HEK293 (cell line): ENCODE results near the gene ALKBH3.

ENCODE experiments used
- BCL6B ChIP-seq: fragments of 450-650 bp; formaldehyde crosslinking; IDR thresholded peaks from 2 replicates; pipeline ENCODE4 v1.5.1; 2017; ENCODE audit warnings: missing biosample characterization, missing genetic modification characterization
- GLI2 ChIP-seq: fragments of 450-650 bp; formaldehyde crosslinking; IDR thresholded peaks from 2 replicates; pipeline ENCODE4; 2017; ENCODE audit warnings: missing biosample characterization, missing genetic modification characterization, low read depth, borderline replicate concordance
- PATZ1 ChIP-seq: fragments of 450-650 bp; formaldehyde crosslinking; IDR thresholded peaks from 2 replicates; pipeline ENCODE4 v1.5.1; 2016; ENCODE audit warnings: missing biosample characterization, missing genetic modification characterization
- PBX3 ChIP-seq: sonication (generic); formaldehyde crosslinking; IDR thresholded peaks from 2 replicates; pipeline ENCODE4 v1.8.1; 2022; ENCODE audit warnings: mild to moderate bottlenecking, moderate library complexity, missing genetic modification reagents
- PRDM1 ChIP-seq: fragments of 450-650 bp; formaldehyde crosslinking; IDR thresholded peaks from 2 replicates; pipeline ENCODE4; 2016; ENCODE audit warnings: missing biosample characterization, missing genetic modification characterization
- ZBTB20 ChIP-seq: fragments of 450-650 bp; formaldehyde crosslinking; IDR thresholded peaks from 2 replicates; pipeline ENCODE4 v1.5.1; 2016; ENCODE audit warnings: missing biosample characterization, missing genetic modification characterization
- ZBTB26 ChIP-seq: fragments of 450-650 bp; formaldehyde crosslinking; optimal IDR thresholded peaks from 2 replicates; pipeline ENCODE3; 2016; ENCODE audit warnings: missing biosample characterization, mild to moderate bottlenecking, missing genetic modification characterization
- ZFP37 ChIP-seq: fragments of 450-650 bp; formaldehyde crosslinking; IDR thresholded peaks from 2 replicates; pipeline ENCODE4 v1.5.1; 2016; ENCODE audit warnings: missing biosample characterization, missing genetic modification characterization
- ZNF112 ChIP-seq: fragments of 450-650 bp; formaldehyde crosslinking; IDR thresholded peaks from 2 replicates; pipeline ENCODE4 v1.5.0; 2017; ENCODE audit warnings: missing biosample characterization, missing genetic modification characterization
- ZNF146 ChIP-seq: fragments of 450-650 bp; formaldehyde crosslinking; IDR thresholded peaks from 2 replicates; pipeline ENCODE4 v1.5.1; 2016; ENCODE audit warnings: missing biosample characterization, missing genetic modification characterization
- ZNF335 ChIP-seq: fragments of 450-650 bp; formaldehyde crosslinking; conservative IDR thresholded peaks from 2 replicates; pipeline ENCODE4 v1.5.1; 2016; ENCODE audit warnings: missing biosample characterization, missing genetic modification characterization
- ZNF391 ChIP-seq: fragments of 450-650 bp; formaldehyde crosslinking; IDR thresholded peaks from 2 replicates; pipeline ENCODE4 v1.5.1; 2016; ENCODE audit warnings: low read depth, missing biosample characterization, missing genetic modification characterization, borderline replicate concordance
- ZNF423 ChIP-seq: fragments of 450-650 bp; formaldehyde crosslinking; IDR thresholded peaks from 2 replicates; pipeline ENCODE4 v1.5.1; 2016; ENCODE audit warnings: missing biosample characterization, missing genetic modification characterization
- ZNF530 ChIP-seq: fragments of 450-650 bp; formaldehyde crosslinking; IDR thresholded peaks from 2 replicates; pipeline ENCODE4 v1.5.1; 2016; ENCODE audit warnings: low read depth, missing biosample characterization, missing genetic modification characterization
- ZNF558 ChIP-seq: fragments of 450-650 bp; formaldehyde crosslinking; IDR thresholded peaks from 2 replicates; pipeline ENCODE4 v1.5.1; 2016; ENCODE audit warnings: missing biosample characterization, missing genetic modification characterization
- ZNF571 ChIP-seq: fragments of 450-650 bp; formaldehyde crosslinking; IDR thresholded peaks from 2 replicates; pipeline ENCODE4 v1.5.0; 2017; ENCODE audit warnings: missing biosample characterization, missing genetic modification characterization
- ZNF623 ChIP-seq: fragments of 450-650 bp; formaldehyde crosslinking; IDR thresholded peaks from 2 replicates; pipeline ENCODE4 v1.5.1; 2016; ENCODE audit warnings: missing biosample characterization, missing genetic modification characterization
- ZNF658 ChIP-seq: fragments of 450-650 bp; formaldehyde crosslinking; IDR thresholded peaks from 2 replicates; pipeline ENCODE4; 2016; ENCODE audit warnings: missing biosample characterization, missing genetic modification characterization
- ZNF660 ChIP-seq: fragments of 450-650 bp; IDR thresholded peaks from 2 replicates; pipeline ENCODE4 v1.5.1; 2018; ENCODE audit warnings: missing biosample characterization, mild to moderate bottlenecking, missing genetic modification characterization
- ZNF692 ChIP-seq: fragments of 450-650 bp; formaldehyde crosslinking; IDR thresholded peaks from 2 replicates; pipeline ENCODE4 v1.5.1; 2016; ENCODE audit warnings: missing biosample characterization, missing genetic modification characterization
- ZNF747 ChIP-seq: fragments of 450-650 bp; formaldehyde crosslinking; IDR thresholded peaks from 2 replicates; pipeline ENCODE4 v1.5.1; 2016; ENCODE audit warnings: missing biosample characterization, missing genetic modification characterization
- ZNF777 ChIP-seq: fragments of 450-650 bp; formaldehyde crosslinking; IDR thresholded peaks from 2 replicates; pipeline ENCODE4 v1.5.1; 2017; ENCODE audit warnings: missing biosample characterization, missing genetic modification characterization, borderline replicate concordance
- ZNF792 ChIP-seq: fragments of 450-650 bp; formaldehyde crosslinking; IDR thresholded peaks from 2 replicates; pipeline ENCODE4 v1.5.1; 2016; ENCODE audit warnings: missing biosample characterization, missing genetic modification characterization
- ZSCAN4 ChIP-seq: fragments of 450-650 bp; formaldehyde crosslinking; IDR thresholded peaks from 2 replicates; pipeline ENCODE4 v1.5.1; 2017; ENCODE audit warnings: missing biosample characterization, missing genetic modification characterization

The ALKBH3 gene

GRCh38 chr11:43943372-43943930, 62.8 kb downstream of the ALKBH3 start (continued):
- 0 out of 2 replicates have a peak, but pooled peaks have one; percentile 24 for TF ChIP-seq PRDM1 (tag by site-specific recombination)
- TF ChIP-seq ZNF335 = 0 out of 2 replicates have a peak, but pooled peaks have one; percentile 48
- TF ChIP-seq ZNF747 = no peak
- no peak for TF ChIP-seq ZNF423 (tag by site-specific recombination)
- TF ChIP-seq ZNF146 (tag by site-specific recombination) = no peak
- no peak for TF ChIP-seq ZNF658
- TF ChIP-seq ZNF112 (tag by site-specific recombination) = no peak
- TF ChIP-seq PBX3 (CRISPR knock-in tag) = 0 out of 2 replicates have a peak, but pooled peaks have one; percentile 36
- no peak for TF ChIP-seq ZNF530 (tag by site-specific recombination)
- TF ChIP-seq ZNF692 (tag by site-specific recombination) = no peak
- no peak for TF ChIP-seq ZNF777 (tag by site-specific recombination)
- peak; percentile 65 for TF ChIP-seq ZSCAN4 (tag by site-specific recombination)
- peak; percentile 56 for TF ChIP-seq ZBTB26 (tag by site-specific recombination)
- TF ChIP-seq PATZ1 (tag by site-specific recombination) = no peak
- TF ChIP-seq ZFP37 (tag by site-specific recombination) = no peak
- no peak for TF ChIP-seq ZNF558 (tag by site-specific recombination)
- TF ChIP-seq ZNF660 (tag by site-specific recombination) = no peak
- no peak for TF ChIP-seq BCL6B
- TF ChIP-seq ZNF792 = no peak
- TF ChIP-seq GLI2 (tag by site-specific recombination) = no peak
- no peak for TF ChIP-seq ZBTB20 (tag by site-specific recombination)
- no peak for TF ChIP-seq ZNF571 (tag by site-specific recombination)
- TF ChIP-seq ZNF391 (tag by site-specific recombination) = no peak
- no peak for TF ChIP-seq ZNF623 (tag by site-specific recombination)
